Right renal pelvis (tissue), 4 donors: ENCODE data around the gene CIDEA. TPM values are rescaled to one million over a fixed set of nuclear protein-coding genes. Genes with fewer than 3 reads are reported as not detected.

Experiments used
- DNase-seq, 4 donors: peaks; one replicate each; pipeline ENCODE4 v3.0.0-alpha.2; 2013; ENCODE audit warnings: low read depth in 4 of 4, low spot score in 3 of 4, missing footprints in 1 of 4
- polyA plus RNA-seq, 4 donors: library from polyadenylated mRNA; unstranded; fragments of 120-200 nt; gene quantifications; one replicate each; pipeline ENCODE4 v1.2.1, GENCODE V29; 2013; ENCODE audit not compliant: insufficient read length in 4 of 4

The CIDEA gene
- polyA plus RNA-seq, 4 donors = 0.06 TPM; not detected in 3

DNA sequence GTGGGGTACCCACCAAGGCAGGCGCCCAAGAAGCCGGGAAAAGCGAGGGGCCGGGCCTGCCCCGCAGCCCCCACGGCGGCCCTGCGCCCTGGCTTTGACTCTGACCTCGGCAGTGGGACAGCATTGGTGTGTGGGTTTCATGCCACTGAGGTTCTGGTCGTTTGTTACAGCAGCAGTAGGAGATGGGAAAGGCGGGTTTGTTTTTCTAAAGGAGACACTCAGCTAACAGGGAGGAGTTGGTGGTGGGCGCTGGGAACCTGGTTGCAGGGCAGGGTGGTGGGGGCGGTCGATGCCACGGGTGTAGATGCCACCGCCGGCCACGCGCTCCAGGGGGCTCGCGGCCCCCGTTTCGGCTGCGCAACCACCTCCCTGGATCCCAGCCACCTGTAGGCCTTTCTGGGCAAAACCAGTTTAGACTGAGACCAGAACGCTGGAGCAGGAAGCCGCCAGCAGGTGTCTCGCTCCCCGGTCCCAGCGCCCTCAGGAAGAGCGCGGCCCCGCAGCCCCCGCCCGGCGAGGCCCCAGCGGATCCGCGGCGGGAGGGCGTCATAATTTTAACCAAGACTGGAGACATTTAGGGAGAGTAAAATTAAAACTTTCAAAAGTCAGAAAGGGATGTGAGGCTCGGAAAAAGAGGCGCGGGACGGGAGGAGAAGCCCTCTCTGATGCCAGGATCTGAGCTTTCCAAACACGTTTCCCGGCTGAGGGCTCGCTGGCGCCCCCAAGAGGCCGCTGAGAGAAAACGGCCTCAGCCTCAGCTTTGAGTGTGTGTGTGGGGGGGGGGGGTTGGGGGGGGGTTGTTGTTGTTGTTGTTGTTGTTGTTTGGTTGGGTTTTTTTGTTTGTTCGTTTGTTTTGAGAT lies 17.4 kb downstream of the CIDEA start:
- peak; percentile 72 to 82 (median 76) for DNase-seq

- DNase-seq = no peak
Observed at GRCh38 chr18:12274793-12275192, 20.6 kb downstream of the CIDEA start.

DNA sequence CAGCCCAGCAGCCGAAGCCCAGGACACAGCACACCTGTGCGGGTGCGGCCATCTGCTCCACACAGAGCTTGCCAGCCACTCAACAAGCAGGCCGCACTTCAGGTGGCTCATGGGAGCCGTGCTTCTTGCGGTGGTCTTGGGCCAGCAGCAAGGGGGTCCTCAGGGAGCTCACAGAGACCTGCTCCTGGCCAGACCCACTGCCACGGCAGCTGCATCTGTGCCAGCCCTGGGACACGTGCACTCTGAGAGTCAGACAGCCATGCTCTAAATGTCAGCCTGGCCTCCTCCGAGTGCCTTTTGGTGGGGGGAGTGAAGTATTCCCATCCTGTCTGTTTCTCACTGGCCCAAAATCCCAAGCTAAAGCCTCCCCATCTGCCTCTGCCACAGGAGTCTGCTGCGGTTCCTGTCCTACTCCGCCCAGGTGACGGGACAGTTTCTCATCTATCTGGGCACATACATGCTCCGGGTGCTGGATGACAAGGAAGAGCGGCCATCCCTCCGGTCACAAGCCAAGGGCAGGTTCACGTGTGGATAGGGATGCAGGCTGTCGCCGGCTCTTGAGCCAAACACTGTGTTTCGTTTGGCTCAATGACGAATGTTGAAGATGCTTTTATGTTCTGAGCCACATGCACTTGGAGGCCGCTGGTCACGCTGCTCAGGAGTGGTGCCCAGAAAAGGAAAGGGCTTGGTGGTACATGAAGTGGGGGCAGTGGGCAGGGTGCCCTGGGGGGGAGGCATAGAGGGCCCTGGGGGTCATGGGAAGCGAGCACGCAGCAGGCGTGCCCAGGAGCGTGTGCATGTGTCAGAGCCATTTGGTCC lies 22.8 kb downstream of the CIDEA start:
- no peak for DNase-seq

GRCh38 chr18:12278215-12278671 lies 24.1 kb downstream of the CIDEA start:
- DNase-seq = no peak

DNA sequence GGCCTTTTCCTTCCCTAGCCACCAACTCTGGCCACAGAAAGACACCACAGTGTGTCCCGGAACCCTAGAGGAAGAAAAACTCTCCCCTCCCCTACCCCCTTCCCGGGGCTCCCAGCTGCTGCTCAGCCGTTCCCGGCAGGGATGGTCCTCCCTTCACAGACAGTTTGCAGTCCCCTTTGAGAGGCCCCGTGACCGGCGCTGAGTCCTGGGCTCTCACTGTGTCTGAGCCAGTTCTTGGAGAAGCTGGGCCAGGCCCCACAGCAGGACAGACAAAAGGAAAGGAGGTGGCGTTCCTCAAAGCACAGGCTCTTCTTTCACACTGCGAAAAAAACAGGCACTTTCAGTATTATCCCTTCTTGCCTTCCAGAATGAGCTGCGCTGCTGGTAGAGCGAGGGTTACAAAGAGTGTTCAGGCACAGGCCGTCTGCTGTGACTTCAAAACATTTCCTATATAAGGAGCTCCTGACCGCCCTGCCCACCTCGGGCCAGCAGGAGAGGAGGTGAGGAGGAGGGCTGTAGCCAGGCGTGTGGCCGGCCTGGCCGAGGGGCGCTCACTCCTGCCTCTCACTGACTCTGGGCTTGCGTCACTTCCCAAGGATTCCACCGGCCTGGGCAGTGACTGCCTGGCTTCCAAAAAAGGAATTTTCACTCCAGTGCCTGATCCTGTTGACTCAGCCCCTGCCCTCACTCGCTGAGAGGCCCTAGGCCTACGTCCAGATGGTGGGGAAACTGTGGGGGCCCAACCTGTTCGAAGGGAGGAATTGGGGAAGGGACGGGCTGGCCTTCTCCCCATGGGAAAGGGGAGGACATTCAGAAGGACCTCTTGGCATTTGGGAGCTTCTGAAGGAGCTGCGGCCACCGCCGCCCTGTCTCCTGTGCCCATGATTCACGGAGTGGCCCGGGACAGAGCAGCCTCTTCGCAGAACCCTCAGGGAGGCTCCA lies 24.9 kb downstream of the CIDEA start:
- peak in 2 of 4 donors; percentile 60 for DNase-seq

GRCh38 chr18:12279781-12280531 lies 25.8 kb downstream of the CIDEA start:
- no peak for DNase-seq

- no peak for DNase-seq
Observed at GRCh38 chr18:12281861-12282260, 27.7 kb downstream of the CIDEA start.

- no peak for DNase-seq
Observed at GRCh38 chr18:12282442-12283039, 28.4 kb downstream of the CIDEA start.

DNA sequence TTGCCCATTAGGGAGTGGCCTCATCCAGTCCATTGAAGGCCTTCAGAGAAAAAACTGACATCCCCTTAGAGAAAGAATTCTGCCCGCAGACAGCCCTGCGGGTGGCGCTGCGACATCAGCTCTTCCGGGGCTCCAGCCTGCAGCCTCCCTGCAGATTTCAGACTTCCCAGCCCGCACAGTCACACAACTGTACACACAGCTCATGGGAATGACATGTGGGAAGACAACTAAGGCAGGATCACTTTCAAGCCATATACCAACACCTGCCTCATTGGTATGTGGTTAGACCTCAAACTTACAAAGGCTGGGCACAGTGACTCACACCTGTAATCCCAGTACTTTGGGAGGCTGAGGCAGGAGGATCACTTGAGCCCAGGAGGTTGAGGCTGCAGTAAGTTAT lies 29.1 kb downstream of the CIDEA start:
- no peak for DNase-seq

- DNase-seq = no peak
Observed at GRCh38 chr18:12283666-12284065, 29.5 kb downstream of the CIDEA start.

- DNase-seq = no peak
Observed at GRCh38 chr18:12287131-12287681, 33.0 kb downstream of the CIDEA start.

- peak in 2 of 4 donors; percentile 34 to 49 for DNase-seq
Observed at GRCh38 chr18:12287684-12288402, 33.7 kb downstream of the CIDEA start.

- DNase-seq = no peak
Observed at GRCh38 chr18:12288403-12288755, 34.2 kb downstream of the CIDEA start.

DNA sequence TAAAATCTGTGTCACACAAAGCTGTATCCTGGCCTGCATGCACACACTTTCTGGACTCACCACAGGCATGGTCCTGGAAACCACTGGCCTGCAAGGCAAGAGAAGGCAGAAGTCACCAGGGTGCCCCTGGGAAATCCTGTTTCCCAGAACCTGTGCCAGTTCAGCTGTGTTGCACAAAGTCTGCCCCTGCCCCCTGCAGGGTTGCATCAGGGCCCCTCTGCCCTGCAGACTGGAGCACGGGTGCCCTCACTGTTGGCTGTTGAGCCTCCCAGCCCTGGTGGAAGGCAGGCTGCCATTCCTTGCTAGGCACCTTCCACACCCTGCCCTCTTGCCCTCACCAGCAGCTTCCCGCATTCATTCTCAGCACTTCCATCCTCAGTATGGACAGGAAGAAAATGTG lies 35.9 kb downstream of the CIDEA start:
- no peak for DNase-seq

DNA sequence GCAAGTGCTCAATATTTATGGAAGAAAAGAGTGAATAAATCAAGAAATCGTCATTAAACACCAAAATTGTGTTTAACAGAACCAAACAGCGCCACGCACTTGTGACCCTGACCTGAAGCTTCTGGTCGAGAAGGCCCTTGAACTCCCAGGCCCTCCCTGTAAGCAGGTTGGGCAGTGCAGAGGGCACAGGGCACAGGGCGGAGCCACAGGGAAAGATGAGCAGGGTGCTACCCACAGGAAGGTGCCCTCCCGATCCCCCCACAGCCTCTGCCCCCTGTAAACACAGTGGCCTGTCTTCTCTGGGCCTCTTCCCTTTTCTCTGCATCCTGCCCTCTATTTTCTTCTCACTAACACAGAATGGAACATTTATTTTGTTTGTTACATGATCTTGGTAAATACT lies 37.0 kb downstream of the CIDEA start:
- no peak for DNase-seq

GRCh38 chr18:12291690-12292089 lies 37.5 kb downstream of the CIDEA start:
- no peak for DNase-seq

DNA sequence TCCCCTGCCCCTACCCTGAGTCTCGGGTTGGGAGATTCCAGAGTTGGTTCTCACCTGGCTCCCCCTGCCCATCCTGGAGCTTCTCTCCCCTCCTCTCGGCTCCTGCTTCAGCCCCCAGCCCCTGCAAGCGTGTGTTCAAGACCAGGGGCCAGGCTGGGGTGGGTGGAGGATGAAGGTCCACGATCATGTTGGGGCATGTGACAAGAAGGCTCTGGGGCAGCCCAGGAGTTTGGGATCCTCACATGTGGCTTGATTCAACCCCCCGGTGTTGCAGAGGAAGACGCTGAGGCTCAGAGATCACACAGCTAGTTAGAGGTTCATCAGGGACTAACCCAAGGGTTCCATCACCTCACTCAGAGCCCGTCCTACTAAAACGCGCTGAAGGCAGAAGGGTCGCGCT lies 39.7 kb downstream of the CIDEA start:
- DNase-seq = no peak

DNA sequence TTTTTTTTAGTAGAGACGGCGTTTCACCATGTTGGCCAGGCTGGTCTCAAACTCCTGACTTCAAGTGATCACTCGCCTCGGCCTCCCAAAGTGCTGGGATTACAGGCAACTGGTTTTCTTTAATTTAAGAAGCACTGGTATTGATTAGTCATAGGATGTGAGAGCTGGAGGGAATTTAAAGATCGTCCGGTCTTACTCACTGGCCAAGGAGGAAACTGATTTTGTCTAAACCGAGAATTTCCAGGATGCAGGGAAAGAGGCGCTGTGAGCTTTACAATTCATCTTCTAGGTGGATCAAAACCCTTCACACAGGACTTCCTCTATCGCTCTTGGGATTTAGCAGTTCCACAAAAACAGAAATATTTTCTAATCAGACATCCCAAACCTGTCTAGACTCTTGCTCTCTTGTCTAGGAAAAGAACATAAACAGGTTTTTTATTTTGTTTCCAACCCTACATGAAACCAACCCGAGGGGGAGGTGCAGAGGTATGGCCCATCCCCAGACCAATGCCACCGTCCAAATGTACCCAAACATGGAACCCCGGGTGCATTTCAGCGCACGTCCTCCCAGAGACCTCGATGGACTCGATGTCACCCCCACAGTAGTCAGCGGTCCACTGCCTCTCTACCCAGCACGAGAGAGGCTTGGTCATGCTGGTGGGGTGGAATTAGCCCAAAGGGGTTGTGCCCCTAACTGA lies 41.4 kb downstream of the CIDEA start:
- DNase-seq = no peak
